Stimulated activated CD4-positive, alpha-beta T cell treated with anti-CD3 and anti-CD28 coated beads, Interleukin-4, amount 100 ng/mL, for 4 hours (primary cell): ENCODE data around the gene PF4V1.
"Not testable (repeated sequence)": the region's sequence is repeated elsewhere in the genome, so short reads cannot be mapped to it uniquely, and the experiment has no call there.

ENCODE experiments used
- DNase-seq, 2 experiments: peaks; one replicate each; pipeline ENCODE4 v3.0.0-alpha.2; 2020

Gene PF4V1

DNA sequence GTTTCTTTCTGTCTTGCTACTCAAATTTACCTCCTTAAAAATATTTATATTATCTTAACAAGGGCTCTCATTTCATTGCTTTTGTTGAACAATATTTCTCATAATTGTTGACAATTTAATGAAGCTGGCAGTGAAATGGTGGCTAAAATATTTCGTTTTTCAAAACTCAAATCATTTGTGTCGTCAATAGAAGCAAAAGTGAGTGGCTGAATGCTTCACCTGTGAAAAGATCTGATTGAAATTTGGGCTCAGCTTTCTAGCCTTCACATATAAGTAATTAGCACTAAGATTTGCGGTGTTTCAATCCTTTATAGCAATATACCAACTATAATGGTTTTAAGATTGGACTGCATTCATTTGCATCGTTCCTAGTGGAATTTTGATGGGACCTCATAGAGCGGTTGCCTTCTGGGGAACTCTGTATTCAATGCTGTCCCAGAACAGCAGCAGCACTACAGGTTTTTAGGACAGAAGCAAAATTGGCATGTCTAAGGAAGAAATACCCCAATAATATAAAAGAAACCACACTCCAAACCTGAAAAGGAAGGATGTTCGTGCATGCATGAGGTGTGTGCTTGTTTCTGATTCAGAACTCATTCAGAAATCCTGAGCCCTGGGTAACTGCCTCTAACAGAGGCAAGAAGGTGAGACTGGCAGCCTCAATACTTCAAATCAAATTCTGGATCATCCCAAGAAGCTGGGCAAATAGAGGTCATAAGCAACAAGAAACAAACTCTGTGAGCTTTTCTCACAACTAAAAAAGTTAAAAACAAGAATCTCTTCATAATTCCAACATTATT is 18.6 kb downstream of the PF4V1 start:
- DNase-seq = no peak

DNA sequence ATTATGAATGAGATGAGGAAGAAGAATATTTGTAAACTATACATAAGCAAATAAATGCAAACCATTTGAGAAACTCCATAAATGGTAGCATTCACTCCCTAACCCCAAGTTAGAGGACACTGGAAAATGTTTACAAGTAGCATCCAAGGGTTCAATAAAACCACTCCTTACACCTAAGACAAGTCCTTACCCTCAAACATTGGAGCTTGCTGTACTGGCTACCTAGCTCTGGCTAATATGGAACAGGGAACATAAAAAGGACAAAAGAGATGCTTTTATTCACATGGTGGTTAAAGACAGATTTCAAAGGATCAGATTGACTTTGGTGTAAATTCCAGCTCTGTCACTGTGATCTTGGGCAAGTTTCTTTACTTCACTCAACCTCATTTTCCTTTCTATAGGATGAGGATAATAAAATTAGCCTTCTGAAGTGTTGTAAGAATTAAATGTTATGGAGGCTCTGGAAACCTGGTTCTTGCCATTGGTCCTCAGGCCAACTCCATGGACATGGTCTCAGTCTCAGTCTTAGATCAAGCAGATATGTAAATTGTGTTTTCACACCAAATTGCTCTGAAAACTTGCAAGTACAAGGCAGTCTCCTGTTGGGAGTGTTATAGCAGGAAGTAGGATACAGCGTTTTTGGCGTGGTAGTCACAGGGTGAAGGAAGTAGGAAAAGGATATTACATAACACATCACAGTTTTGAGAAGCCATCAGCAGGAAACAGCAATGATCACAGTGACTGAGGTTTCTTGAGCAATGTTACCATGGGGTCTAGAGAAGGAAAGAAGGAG is 19.4 kb downstream of the PF4V1 start:
- DNase-seq = no peak

DNA sequence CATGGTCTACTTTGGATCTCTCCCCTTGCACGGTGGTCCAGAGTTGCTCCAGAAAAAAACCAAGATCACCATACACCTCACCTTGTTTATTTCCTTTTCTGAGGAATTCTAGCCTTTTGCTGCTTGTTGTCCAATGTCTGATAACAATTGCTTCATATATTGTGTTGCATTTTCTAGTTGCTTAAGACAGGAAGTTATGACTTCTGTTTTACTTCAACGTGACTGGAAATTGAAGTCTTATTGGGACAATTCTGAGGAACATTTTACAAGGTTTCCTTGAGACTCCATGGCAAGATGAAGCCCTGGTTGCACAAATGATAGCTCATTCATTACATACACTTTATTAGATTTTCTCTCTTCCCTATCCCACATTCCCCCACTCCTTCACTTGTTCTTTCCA is 21.3 kb downstream of the PF4V1 start:
- no peak for DNase-seq

DNA sequence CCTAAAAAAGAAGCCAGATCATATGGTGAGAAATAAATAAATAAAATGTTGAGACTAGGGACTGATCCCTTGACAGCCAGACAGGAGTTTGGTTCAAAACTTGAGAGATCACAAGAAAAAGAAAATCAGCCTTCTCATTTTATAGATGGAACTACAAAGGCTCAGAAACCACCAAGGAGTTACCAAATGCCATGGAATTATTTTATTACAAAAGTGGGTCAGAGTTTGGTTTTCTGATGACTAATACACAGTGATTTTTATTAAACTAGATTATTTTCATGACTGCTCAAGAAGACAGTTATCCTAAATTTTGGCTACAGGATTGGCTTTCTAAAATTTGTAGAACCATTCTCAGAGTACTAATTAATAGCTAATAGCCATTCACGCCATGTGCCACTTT is 22.3 kb downstream of the PF4V1 start:
- no peak for DNase-seq

DNA sequence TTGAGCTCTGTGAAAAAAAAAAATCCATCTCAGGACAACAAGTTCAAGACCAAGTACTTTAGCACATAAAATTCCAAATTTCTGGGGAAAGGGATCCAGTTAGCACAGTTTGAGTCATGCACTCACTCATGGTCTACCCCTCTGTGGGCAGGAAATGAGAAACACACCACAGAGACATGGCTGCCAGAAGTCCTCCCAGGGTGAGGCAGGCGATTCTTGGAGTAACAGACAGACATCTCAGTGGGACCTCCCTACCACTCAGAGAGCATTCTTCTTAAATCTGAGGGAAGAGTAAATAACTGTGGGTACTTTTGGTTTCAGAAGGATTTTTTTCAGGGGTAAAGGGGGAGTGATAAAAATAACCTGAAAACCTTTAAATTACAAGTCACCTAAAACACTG is 30.2 kb downstream of the PF4V1 start:
- DNase-seq = no peak

DNA sequence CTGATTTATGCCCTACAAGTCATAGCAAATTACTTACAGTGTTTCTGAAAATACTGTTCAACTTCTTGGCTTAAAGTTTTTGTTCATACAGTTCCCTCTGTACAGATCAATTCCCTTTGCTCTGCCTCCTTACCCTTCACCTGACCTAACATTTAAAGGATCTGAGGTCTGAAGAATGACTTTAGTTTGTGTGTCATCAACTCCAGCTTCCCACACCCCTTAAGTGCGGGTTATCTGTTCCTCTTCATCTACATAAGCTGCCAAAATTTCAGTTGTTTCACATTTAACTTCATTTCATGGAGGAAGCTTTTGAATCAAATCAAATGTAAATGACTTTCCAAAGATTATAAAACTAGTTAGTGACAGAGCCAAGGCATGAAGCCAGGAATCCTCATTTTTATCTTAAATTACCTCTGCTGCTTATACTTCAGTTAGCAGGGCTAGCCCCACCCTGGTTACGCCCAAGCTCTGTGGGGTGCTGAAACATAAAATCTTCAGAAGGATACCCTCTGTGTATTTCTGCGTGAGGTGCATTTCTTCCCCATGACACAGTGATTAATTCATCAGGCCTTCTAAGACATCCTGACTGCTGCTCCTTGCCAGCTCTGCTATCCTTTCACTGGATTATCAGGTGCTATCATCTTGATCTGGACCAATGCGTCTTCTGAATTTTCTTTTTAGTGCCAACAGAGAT is 32.6 kb downstream of the PF4V1 start:
- no peak for DNase-seq

DNA sequence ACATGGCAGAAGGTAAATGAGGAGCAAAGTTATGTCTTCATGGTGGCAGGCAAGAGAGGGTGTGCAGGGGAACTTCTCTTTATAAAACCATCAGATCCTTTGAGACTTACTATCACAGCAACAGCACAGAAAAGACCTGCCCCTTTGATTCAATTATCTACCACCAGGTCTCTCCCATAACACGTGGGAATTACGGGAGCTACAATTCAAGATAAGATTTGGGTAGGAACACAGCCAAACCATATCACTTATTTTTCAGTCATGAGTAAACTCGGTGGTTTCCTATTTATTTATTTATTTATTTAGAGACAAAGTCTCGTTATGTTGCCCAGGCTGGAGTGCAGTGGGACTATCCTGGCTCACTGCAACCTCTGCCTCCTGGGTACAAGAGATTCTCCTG is 38.2 kb downstream of the PF4V1 start:
- no peak for DNase-seq

DNA sequence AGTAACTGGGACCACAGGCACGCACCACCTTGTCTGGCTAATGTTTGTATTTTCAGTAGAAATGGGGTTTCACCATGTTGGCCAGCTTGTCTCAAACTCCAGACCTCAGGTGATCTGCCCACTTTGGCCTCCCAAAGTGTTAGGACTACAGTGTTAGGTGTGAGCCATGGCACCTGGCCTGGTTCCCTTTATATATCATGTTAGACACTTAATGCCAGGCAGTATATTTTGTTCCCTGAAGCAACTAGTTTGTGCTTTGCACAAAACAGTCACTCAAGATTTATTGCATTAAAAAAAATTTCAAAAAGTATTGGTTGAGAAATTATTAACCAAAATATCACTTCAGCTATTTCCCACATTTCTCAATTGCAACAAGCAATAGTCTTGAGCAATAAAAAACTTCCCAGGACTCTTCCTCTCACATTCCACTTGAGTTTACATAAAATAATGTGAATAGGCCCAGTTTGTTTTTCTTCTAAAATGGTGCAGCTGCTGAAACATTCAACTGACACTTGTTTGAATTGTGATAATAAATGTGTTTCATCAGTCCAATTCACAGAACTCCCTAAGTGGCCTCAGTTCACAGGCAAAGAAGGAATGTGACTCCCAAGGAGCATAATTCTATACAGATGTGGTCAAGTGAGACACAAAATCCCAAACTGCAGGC is 38.8 kb downstream of the PF4V1 start:
- no peak for DNase-seq

DNA sequence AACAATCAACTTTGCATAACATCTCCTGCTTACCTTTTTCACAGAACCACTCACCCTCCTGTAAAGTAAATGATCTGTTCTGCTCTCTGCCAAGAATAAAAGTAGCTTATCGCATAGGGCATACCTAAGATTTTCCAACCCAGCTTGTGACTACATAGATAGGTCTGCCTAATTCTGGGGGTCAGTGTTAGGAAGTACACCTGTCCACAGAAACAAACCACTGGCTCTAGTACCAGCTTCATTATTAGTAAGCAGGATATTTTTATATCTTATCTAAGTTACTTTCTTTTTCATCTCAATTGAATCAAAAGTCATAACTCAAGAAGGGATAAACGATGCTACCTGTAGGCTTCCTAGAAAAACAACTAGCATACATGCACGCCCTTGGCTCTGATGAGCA is 39.9 kb downstream of the PF4V1 start:
- no peak for DNase-seq

DNA sequence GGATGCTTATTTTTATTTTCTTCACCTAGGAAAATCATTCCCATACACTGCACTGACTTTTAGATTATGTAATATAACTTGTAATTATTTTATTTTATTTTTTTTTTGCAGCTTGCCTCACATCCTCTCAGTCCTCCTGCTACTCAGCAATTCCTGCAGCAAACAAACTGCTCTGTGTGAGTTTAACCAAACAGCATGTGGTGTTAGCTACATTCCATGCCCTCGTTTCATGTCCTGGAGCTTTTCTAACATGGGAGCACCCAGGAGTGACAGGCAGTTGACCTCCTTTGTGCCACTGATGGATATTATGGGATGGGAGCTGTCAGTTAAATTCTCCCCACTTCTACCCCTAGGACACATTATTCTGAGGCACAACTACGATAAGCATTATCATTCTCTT is 40.9 kb downstream of the PF4V1 start:
- no peak for DNase-seq

DNA sequence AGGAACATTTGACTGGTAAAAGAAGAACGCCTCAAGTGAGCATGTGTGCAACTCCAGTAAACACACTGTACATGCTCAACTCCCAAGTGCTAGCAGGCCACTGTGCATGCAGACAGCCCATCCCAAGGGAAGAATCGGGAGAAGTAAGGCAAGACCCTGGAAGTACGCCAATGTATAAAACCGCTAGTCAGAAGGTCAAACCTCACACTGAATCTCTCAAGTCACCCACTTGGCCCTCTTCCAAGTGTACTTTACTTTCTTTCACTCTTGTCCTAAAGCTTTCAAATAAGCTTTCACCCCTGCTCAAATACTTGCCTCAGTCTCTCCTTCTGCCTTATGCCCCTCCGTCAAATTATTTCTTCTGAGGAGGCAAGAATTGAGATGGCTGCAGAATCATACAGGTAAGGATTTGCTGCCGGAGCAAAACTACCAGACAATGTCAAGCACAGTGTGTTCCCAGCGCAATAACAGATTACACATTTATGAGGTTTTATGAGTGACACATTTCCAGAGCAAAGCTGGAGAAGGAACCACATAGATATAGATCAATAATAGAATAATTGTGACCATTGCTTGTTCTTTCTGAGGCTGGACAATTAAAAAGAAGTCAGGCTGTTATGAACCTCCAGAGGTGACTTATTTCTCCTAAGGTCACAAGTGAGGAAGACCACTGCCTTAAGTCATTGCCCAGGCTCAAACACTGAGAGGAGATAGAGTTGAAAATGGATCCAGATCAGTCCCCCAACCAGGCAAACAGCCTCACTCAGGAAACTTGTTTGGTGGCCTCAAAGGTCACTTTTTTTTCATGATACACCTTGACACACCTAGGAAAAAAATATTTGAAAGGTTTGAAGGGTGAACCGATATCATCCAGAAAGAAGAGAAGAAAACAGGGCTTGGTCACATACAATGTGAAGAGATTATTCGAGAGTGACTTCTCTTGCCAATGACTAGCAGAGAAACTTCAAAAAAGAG is 42.4 kb downstream of the PF4V1 start:
- no peak for DNase-seq

DNA sequence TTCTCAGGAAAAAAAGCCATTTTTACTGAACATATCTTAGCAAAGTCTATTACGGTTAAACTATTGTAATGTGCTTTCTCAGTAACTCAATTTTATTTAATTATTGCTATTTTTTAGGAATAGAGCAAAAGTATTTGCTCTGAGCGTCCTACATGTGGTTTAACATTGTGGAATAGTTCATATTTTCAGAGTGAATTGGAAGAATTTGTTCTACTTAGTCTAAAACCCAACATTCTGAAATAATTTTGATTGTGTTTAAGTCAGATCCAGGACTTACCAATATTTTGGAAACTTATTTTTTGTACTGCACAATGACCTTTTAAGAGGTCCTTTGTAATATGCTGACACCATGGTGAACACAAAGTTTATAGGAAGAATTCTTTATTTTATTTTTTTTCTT is 43.3 kb downstream of the PF4V1 start:
- no peak for DNase-seq

DNA sequence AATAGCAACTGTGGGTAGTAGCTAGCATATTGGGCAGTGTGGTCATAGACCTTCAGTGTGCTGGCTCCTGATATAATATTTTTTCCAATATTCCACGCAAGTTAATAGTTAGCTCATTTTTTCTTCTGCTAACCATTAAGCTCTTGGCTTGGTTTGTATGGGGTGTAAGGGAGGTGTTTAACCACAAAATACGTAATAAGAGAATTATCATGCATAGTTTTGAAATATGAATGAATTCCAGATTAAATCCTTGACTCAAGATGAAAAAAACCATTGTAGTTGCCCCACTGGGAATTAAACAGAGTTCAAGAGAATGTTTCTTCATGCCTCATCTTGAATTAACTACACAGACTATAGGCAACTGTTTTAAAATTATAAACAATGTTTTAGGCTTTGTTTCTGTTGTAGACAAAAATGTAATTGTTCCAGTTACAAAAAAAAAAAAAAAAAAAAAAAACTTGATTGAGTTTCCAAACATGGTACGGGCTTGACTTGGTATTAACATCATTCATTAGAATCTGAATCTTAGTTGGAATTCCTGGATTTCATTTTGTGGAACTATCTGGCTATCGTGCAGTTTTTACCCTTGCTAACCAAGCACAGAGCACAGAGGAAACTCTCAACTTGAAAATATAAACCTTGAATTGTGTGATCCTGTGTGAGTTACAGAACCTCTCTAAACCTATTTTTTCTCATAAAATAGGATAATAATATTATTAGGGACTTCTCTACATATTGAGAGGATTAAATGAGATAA is 44.5 kb downstream of the PF4V1 start:
- no peak for DNase-seq

DNA sequence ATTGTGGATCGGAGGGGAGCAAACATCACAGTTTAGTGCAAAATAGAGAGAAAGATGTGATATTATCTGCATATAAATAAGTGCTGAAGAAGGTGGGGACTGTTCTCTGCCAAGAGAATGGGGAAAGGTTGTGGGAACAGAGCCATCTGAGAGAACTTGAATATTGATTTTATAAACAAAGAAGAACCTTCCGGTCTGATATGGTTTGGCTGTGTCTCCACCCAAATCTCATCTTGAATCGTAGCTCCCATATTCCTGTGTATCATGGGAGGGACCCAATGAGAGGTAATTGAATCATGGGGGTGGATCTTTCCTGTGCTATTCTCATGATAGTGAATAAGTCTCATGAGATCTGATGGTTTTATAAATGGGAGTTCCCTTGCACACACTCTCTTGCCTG is 46.2 kb downstream of the PF4V1 start:
- DNase-seq = not testable (repeated sequence)

DNA sequence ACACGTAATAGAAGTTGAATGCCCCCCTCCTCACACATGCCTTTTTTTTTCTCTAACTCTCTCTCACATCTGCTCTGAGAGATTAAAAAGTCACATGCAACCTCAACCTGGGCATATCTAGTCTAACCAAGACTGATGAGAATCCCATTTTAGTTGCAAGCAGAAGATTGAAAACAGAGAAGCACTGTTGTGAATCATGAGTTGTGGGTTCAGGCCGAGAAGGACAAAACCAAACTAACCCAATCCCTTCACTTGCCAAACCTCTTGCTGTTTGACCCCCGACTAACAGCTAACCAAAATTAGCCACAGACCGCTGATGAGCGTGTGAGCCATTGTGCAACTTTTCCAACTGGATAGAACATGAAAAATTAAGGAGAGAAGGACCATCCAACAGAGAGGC is 47.9 kb downstream of the PF4V1 start:
- no peak for DNase-seq

DNA sequence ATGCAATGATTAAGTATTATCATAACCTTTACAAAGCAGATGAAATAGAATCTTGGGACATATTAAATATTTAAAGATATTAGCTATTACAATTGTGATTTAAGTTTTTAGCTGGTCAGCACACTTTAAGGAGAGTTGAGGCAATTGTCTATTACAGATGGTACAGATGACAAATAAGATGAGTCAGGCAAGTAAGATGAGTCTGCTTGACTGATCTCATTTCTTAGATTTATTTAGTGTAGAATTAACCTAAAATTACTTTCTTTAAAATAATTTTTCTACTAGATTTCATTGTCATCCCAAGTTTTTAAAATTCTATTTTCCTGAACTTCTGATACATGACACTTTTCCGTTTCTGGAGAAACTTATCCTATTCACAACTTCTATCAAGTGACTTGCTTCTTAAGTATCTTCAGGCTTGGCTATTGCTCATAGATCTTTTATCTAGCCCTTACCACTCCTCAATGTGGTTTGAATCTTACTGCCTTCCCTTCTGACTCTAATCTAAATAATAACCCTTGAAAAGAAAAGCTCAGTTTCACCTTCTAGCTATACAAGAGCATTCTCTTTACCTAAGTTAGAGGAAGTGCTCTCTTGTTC is 49.0 kb downstream of the PF4V1 start:
- no peak for DNase-seq

DNA sequence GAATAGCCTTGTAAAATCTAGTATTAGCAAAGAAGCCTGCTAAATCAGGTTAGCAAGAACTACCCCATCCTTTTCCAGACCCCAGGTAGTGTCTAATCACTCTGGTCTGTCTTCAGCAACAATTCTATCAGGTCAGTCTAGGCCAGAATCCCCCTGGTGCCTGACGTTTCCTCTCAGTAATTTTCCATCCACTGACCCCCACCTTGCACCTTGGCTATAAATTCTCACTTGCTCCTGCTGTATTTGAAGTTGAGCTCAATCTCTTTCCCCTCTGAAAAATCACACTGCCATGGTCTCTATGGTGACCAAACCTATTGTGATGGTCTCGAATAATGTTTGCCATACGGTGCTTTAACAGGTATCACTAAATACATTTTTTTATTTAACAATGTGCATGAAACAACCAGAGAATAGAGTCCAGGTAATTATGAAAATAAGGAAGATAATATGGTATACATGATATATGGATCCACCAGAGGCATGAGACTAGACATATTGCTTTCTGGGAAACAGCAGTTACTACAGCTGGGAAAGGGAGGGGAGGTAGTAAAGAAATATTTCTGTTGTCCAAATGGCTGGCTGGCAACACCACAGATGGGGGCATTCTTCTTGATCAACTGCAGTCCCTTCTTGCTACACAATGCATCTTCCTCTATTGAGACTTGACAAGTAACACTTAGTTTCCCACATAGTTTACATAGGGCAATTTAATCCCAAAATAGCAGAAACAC is 49.9 kb downstream of the PF4V1 start:
- no peak for DNase-seq
